Pericardium fibroblast (primary cell): ENCODE data around the gene LTBR. TPM values are rescaled to one million over a fixed set of nuclear protein-coding genes. Genes with fewer than 3 reads are reported as not detected.

Experiments
- total RNA-seq: library from RNA; depleted of rRNA; stranded (reverse); fragments of >200 nt; gene quantifications from 2 replicates; pipeline ENCODE4 v1.2.3, GENCODE V29; 2015

The LTBR gene
- total RNA-seq: 261 and 267 TPM in 2 replicates

GRCh38 chr12:6383572-6384498, at the start of gene LTBR:
LTBR (plus strand) TSS chr12:6384162; CDS start chr12:6384359, 197 bp downstream.

GRCh38 chr12:6341417-6342139, 42.4 kb upstream of the LTBR start, which contains the start of gene TNFRSF1A:
TNFRSF1A (minus strand) TSS chr12:6342076; CDS start chr12:6341814, 262 bp downstream.

GRCh38 chr12:6375269-6376078, 8.5 kb upstream of the LTBR start, which contains the start of gene SCNN1A:
SCNN1A (minus strand) TSS chr12:6375563; CDS start chr12:6374783, 780 bp downstream.

Other genes starting within 250 kb of the LTBR start
- 30.1 and 49.0 TPM in 2 replicates for gene CD9, start 183.8 kb upstream of the LTBR start, total RNA-seq
- gene PLEKHG6, start 73.5 kb upstream of the LTBR start, total RNA-seq: not detected in 2 replicates
- 406 and 543 TPM in 2 replicates for gene TNFRSF1A, start 42.1 kb upstream of the LTBR start, total RNA-seq
- gene SCNN1A, start 8.6 kb upstream of the LTBR start, total RNA-seq: 2.6 and 9.4 TPM in 2 replicates
- not detected in 2 replicates for gene CD27, start 60.8 kb downstream of the LTBR start, total RNA-seq
- 7.9 and 10.9 TPM in 2 replicates for gene TAPBPL, start 67.9 kb downstream of the LTBR start, total RNA-seq
- 5.2 and 5.3 TPM in 2 replicates for gene VAMP1, start 86.5 kb downstream of the LTBR start, total RNA-seq
- gene MRPL51, start 109.1 kb downstream of the LTBR start, total RNA-seq: 59.2 and 137 TPM in 2 replicates
- gene NCAPD2, start 109.9 kb downstream of the LTBR start, total RNA-seq: 15.5 and 31.8 TPM in 2 replicates
- gene GAPDH, start 150.4 kb downstream of the LTBR start, total RNA-seq: 5,873 and 7,738 TPM in 2 replicates
- gene IFFO1, start 171.9 kb downstream of the LTBR start, total RNA-seq: 24.4 and 24.7 TPM in 2 replicates
- 11.5 and 24.2 TPM in 2 replicates for gene NOP2, start 184.1 kb downstream of the LTBR start, total RNA-seq
- gene CHD4, start 223.2 kb downstream of the LTBR start, total RNA-seq: 180 and 220 TPM in 2 replicates